ENCODE results near the gene SLC25A25. TPM values are rescaled to one million over a fixed set of nuclear protein-coding genes. Genes with fewer than 3 reads are reported as not detected.

SLC25A25 gene
- total RNA-seq, 1 donor from 2014 or later: 25.8 TPM

GRCh38 chr9:128072144-128073021 lies 4.4 kb downstream of the SLC25A25 start:
- peak; percentile 30 to 76 for DNase-seq (ENCODE audit: low read depth in 2 of 2)

GRCh38 chr9:128073253-128073886 lies 5.3 kb downstream of the SLC25A25 start:
- DNase-seq (ENCODE audit: low read depth in 2 of 2): no peak

GRCh38 chr9:128077847-128078503 lies 9.9 kb downstream of the SLC25A25 start:
- DNase-seq (ENCODE audit: low read depth in 2 of 2): peak in 1 of 2 donors; percentile 43

GRCh38 chr9:128078504-128079434 lies 10.7 kb downstream of the SLC25A25 start:
- DNase-seq (ENCODE audit: low read depth in 2 of 2): peak in 1 of 2 donors; percentile 40

- no peak for DNase-seq (ENCODE audit: low read depth in 2 of 2)
Measured at GRCh38 chr9:128080206-128080605, 12.2 kb downstream of the SLC25A25 start.

- DNase-seq (ENCODE audit: low read depth in 2 of 2): no peak
Measured at GRCh38 chr9:128081056-128081455, 13.0 kb downstream of the SLC25A25 start.

- peak in 1 of 2 donors; percentile 24 for DNase-seq (ENCODE audit: low read depth in 2 of 2)
Measured at GRCh38 chr9:128082151-128082550, 14.1 kb downstream of the SLC25A25 start.

GRCh38 chr9:128084746-128085145 lies 16.7 kb downstream of the SLC25A25 start:
- DNase-seq (ENCODE audit: low read depth in 2 of 2): no peak

- DNase-seq (ENCODE audit: low read depth in 2 of 2): no peak
Measured at GRCh38 chr9:128085943-128086342, 17.9 kb downstream of the SLC25A25 start.

GRCh38 chr9:128087262-128087661 lies 19.2 kb downstream of the SLC25A25 start:
- no peak for DNase-seq (ENCODE audit: low read depth in 2 of 2)

- no peak for DNase-seq (ENCODE audit: low read depth in 2 of 2)
Measured at GRCh38 chr9:128088253-128088945, 20.4 kb downstream of the SLC25A25 start.

GRCh38 chr9:128089299-128089698 lies 21.3 kb downstream of the SLC25A25 start:
- DNase-seq (ENCODE audit: low read depth in 2 of 2): no peak

- DNase-seq (ENCODE audit: low read depth in 2 of 2): no peak
Measured at GRCh38 chr9:128091144-128091543, 23.1 kb downstream of the SLC25A25 start.

GRCh38 chr9:128091571-128091970 lies 23.5 kb downstream of the SLC25A25 start:
- no peak for DNase-seq (ENCODE audit: low read depth in 2 of 2)

- DNase-seq (ENCODE audit: low read depth in 2 of 2): no peak
Measured at GRCh38 chr9:128092199-128092977, 24.4 kb downstream of the SLC25A25 start.

- DNase-seq (ENCODE audit: low read depth in 2 of 2): no peak
Measured at GRCh38 chr9:128093011-128093410, 25.0 kb downstream of the SLC25A25 start.

GRCh38 chr9:128094166-128094949 lies 26.3 kb downstream of the SLC25A25 start:
- DNase-seq (ENCODE audit: low read depth in 2 of 2): peak; percentile 97 to 98

- no peak for DNase-seq (ENCODE audit: low read depth in 2 of 2)
Measured at GRCh38 chr9:128094950-128095544, 27.0 kb downstream of the SLC25A25 start.
